K562 (cell line): ENCODE data around the gene TUBGCP6. TPM values are rescaled to one million over a fixed set of nuclear protein-coding genes. Genes with fewer than 3 reads are reported as not detected.

ENCODE experiments used
- ATAC-seq: fragments of 200-7000 bp; cut with Tn5 transposase; 3 replicates; pipeline ENCODE4 v1.9.1; 2020; ENCODE audit warnings: moderate library complexity
- BruUV-seq: library from RNA; stranded (reverse); fragments of 400-500 nt; replicated peaks from 2 replicates; lab custom pipeline; 2021; lab: Mats Ljungman, UMichigan
- CTCF ChIA-PET: fragments of 300-600 bp; formaldehyde crosslinking; extraction: SDS; loops from one replicate; lab custom pipeline; 2021; ENCODE audit warnings: low intra/inter-chr PET ratio; lab: Yijun Ruan, JAX
- POLR2A ChIA-PET: fragments of 300-600, 350-650 bp; sonication (Branson Sonifier 250); formaldehyde crosslinking; extraction: SDS; loops from one replicate; lab custom pipeline; 2021; ENCODE audit warnings: antibody characterized with exemption, inconsistent platforms; lab: Yijun Ruan, JAX
- DNase-seq, 4 experiments: peaks; one replicate each; pipeline versions ENCODE4 v3.0.0 to v3.0.0-alpha.2; 2011 to 2018; ENCODE audit warnings: low spot score in 3 of 4, mixed read lengths in 3 of 4; ENCODE audit errors: extremely low read depth in 1 of 4
- FAIRE-seq: peaks from 2 replicates; lab custom pipeline; 2011; peaks lifted over from hg19 to GRCh38; lab: Jason Lieb, UNC
- H2AFZ ChIP-seq: 2 replicates; pipeline ENCODE4 v1.6.0; 2011; ENCODE audit warnings: low read depth, low read length, control low read depth, inconsistent platforms
- H3K27ac ChIP-seq: fragments of 200-600 bp; 3 replicates; pipeline ENCODE4 v1.8.0; 2011; ENCODE audit warnings: low read depth, mild to moderate bottlenecking, control low read depth, inconsistent platforms, low read length, moderate library complexity, mixed read lengths; ENCODE audit errors: extremely low read depth
- H3K27me3 ChIP-seq, 2 experiments: fragments of 300-600 bp in 1 of 2; 2 replicates in 1 of 2; 3 replicates in 1 of 2; pipeline versions ENCODE4 v1.6.0 to v1.8.0; 2011; ENCODE audit warnings: inconsistent platforms in 2 of 2, low read length in 2 of 2, mild to moderate bottlenecking in 1 of 2, mixed read lengths in 1 of 2, moderate library complexity in 1 of 2; ENCODE audit not compliant: control insufficient read depth in 2 of 2, insufficient read depth in 2 of 2
- H3K36me3 ChIP-seq: fragments of 300-600 bp; 3 replicates; pipeline ENCODE4 v1.8.0; 2011; ENCODE audit warnings: mild to moderate bottlenecking, low read length, inconsistent platforms; ENCODE audit not compliant: control insufficient read depth, insufficient read depth
- H3K4me1 ChIP-seq, 2 experiments: fragments of 200-600 bp in 1 of 2; replicated peaks in 1 of 2; 2 replicates in 1 of 2; 3 replicates in 1 of 2; pipeline versions ENCODE4 v1.5.1 to v1.8.0; 2011; ENCODE audit warnings: inconsistent platforms in 2 of 2, low read length in 2 of 2, mild to moderate bottlenecking in 1 of 2, mixed read lengths in 1 of 2, moderate library complexity in 1 of 2; ENCODE audit not compliant: control insufficient read depth in 2 of 2, insufficient read depth in 2 of 2
- H3K4me2 ChIP-seq: 2 replicates; pipeline ENCODE4 v1.6.1; 2011; ENCODE audit warnings: low read length, control low read depth, inconsistent platforms, mixed read lengths; ENCODE audit not compliant: insufficient read depth
- H3K4me3 ChIP-seq: fragments of 200-600 bp; sonication (generic), shearing (Covaris generic); 2 replicates; pipeline ENCODE4 v1.5.1; 2016; ENCODE audit warnings: control low read depth, inconsistent platforms
- H3K79me2 ChIP-seq: fragments of 200-600 bp; 3 replicates; pipeline ENCODE4 v1.8.0; 2011; ENCODE audit warnings: low read length, inconsistent platforms; ENCODE audit not compliant: control insufficient read depth, insufficient read depth
- H3K9ac ChIP-seq, 2 experiments: 2 replicates each; pipeline versions ENCODE4 v1.6.0 to v1.6.1; 2011; ENCODE audit warnings: low read depth in 2 of 2, low read length in 2 of 2, control low read depth in 1 of 2, inconsistent platforms in 1 of 2, mild to moderate bottlenecking in 1 of 2, mixed read lengths in 1 of 2; ENCODE audit not compliant: insufficient read depth in 1 of 2
- H3K9me1 ChIP-seq: one replicate; pipeline ENCODE4 v1.6.0; 2011; ENCODE audit warnings: inconsistent platforms, mild to moderate bottlenecking, low read length, moderate library complexity; ENCODE audit not compliant: control insufficient read depth, insufficient read depth
- H3K9me3 ChIP-seq: replicated peaks from 2 replicates; pipeline ENCODE4 v1.5.1; 2011; ENCODE audit warnings: low read depth, low read length, inconsistent platforms; ENCODE audit not compliant: control insufficient read depth, insufficient read depth
- H4K20me1 ChIP-seq: replicated peaks from 2 replicates; pipeline ENCODE4 v1.6.1; 2011; ENCODE audit warnings: low read length, inconsistent platforms, mixed read lengths; ENCODE audit not compliant: control insufficient read depth, insufficient read depth
- BHLHE40 ChIP-seq: IDR thresholded peaks from 2 replicates; pipeline ENCODE4 v1.6.1; 2011; ENCODE audit warnings: low read length, improper control_type of control experiment
- CHD4 ChIP-seq: fragments of 200-600 bp; sonication (generic); IDR thresholded peaks from 3 replicates; pipeline ENCODE4 v1.6.1; 2012; ENCODE audit warnings: low read depth, mild to moderate bottlenecking, mixed read lengths, low read length, inconsistent platforms; ENCODE audit not compliant: insufficient read depth, insufficient replicate concordance, poor library complexity, severe bottlenecking
- CSDE1 ChIP-seq, 2 experiments: fragments of 450-650 bp; IDR thresholded peaks; 2 replicates each; pipeline ENCODE4 v1.6.1; 2016; ENCODE audit warnings: mild to moderate bottlenecking in 1 of 2
- CTCF ChIP-seq, 3 experiments: IDR thresholded peaks in 2 of 3; conservative IDR thresholded peaks in 1 of 3; 2 replicates each; pipeline ENCODE4 v1.5.1; 2011 to 2012; ENCODE audit warnings: low read length in 3 of 3, mild to moderate bottlenecking in 3 of 3, control low read depth in 2 of 3, improper control_type of control experiment in 1 of 3, inconsistent platforms in 1 of 3, low read depth in 1 of 3, mixed read lengths in 1 of 3, moderate library complexity in 1 of 3; ENCODE audit not compliant: insufficient read depth in 2 of 3
- GTF3C2 ChIP-seq: IDR thresholded peaks from 3 replicates; pipeline ENCODE4 v1.6.1; 2011; ENCODE audit warnings: borderline replicate concordance, mild to moderate bottlenecking, moderate library complexity; ENCODE audit not compliant: insufficient read length; ENCODE audit errors: extremely low read depth
- HNRNPUL1 ChIP-seq: fragments of 200-400 bp; formaldehyde crosslinking; IDR thresholded peaks from 2 replicates; pipeline ENCODE4 v1.6.1; 2017; ENCODE audit warnings: low read length
- MAFK ChIP-seq: IDR thresholded peaks from 2 replicates; pipeline ENCODE4 v1.6.1; 2011; ENCODE audit warnings: low read length, improper control_type of control experiment
- MCM3 ChIP-seq: fragments of 450-650 bp; IDR thresholded peaks from 2 replicates; pipeline ENCODE4 v1.6.1; 2016
- NCOA1 ChIP-seq: fragments of 450-650 bp; IDR thresholded peaks from 2 replicates; pipeline ENCODE4 v1.6.1; 2016; ENCODE audit warnings: low read depth
- NFRKB ChIP-seq: fragments of 450-650 bp; IDR thresholded peaks from 2 replicates; pipeline ENCODE4 v1.6.1; 2016; ENCODE audit warnings: low read depth
- NR2C2 ChIP-seq, 2 experiments: fragments of 200-800 bp in 1 of 2; sonication (Bioruptor generic) in 1 of 2; sonication (generic) in 1 of 2; formaldehyde crosslinking in 1 of 2; IDR thresholded peaks; 2 replicates each; pipeline versions ENCODE4 v1.6.1 to v1.8.0; 2016 to 2022; ENCODE audit warnings: mild to moderate bottlenecking in 1 of 2, missing compliant biosample characterization in 1 of 2, missing genetic modification characterization in 1 of 2, missing genetic modification reagents in 1 of 2
- RBM39 ChIP-seq: fragments of 200-400 bp; formaldehyde crosslinking; optimal IDR thresholded peaks from 2 replicates; pipeline ENCODE3; 2018; ENCODE audit warnings: low read depth, low read length
- TCFL5 ChIP-seq: fragments of 250-450 bp; sonication (Bioruptor Pico); conservative IDR thresholded peaks from 2 replicates; pipeline ENCODE4 v1.6.1; 2021; ENCODE audit warnings: mild to moderate bottlenecking, moderate library complexity, matching md5 sums
- ZBTB5 ChIP-seq: fragments of 450-650 bp; IDR thresholded peaks from 2 replicates; pipeline ENCODE4 v1.6.1; 2017; ENCODE audit warnings: antibody characterized with exemption
- ZNF121 ChIP-seq: sonication (generic); formaldehyde crosslinking; conservative IDR thresholded peaks from 2 replicates; pipeline ENCODE4 v1.8.0; 2022; ENCODE audit warnings: missing genetic modification reagents
- ZNF133 ChIP-seq: fragments of 250-450 bp; sonication (Bioruptor Pico); IDR thresholded peaks from 2 replicates; pipeline ENCODE4 v1.4.0; 2020; ENCODE audit warnings: mild to moderate bottlenecking
- ZNF3 ChIP-seq: fragments of 250-450 bp; sonication (Bioruptor Pico); IDR thresholded peaks from 2 replicates; pipeline ENCODE4 v1.5.0; 2021; ENCODE audit warnings: mild to moderate bottlenecking, moderate library complexity
- WGBS: fragments of 100-300 bp; shearing (Covaris generic); methylation state at CpG from one replicate; pipeline ENCODE4 v1.1.6; 2016; ENCODE audit warnings: low coverage, mixed read lengths; ENCODE audit not compliant: insufficient coverage; ENCODE audit errors: missing lambda C conversion rate; 5-methylcytosine and 5-hydroxymethylcytosine counted together
- in situ Hi-C: fragments of 300-500 bp; cut with MboI; formaldehyde crosslinking; loops from 4 replicates; pipeline ENCODE4 v1.15.0; 2018; ENCODE audit warnings: inconsistent platforms, mixed read lengths
- intact Hi-C: fragments of 100-400 bp; cut with micrococcal nuclease; formaldehyde crosslinking; loops from 2 replicates; pipeline ENCODE4 v1.14.2; 2022
- polyA plus RNA-seq, 8 experiments: library from polyadenylated mRNA; depleted of rRNA in 4 of 8; stranded (reverse) in 5 of 8; unstranded in 3 of 8; fragments of >200 nt; fragmentation: Nextera tagmentation in 2 of 8; fragmentation: Illumina TruSeq in 1 of 8; extraction: Ambion mirVana in 2 of 8; extraction: Trizol in 1 of 8; gene quantifications; 2 replicates each; pipeline versions ENCODE4 v1.2.1 to v1.2.3, GENCODE V29; 2011 to 2014; ENCODE audit warnings: inconsistent platforms in 1 of 8, missing spikeins in 1 of 8
- total RNA-seq, 7 experiments: library from RNA; depleted of rRNA in 6 of 7; stranded (reverse); fragments of >200 nt in 6 of 7; fragmentation: Illumina TruSeq in 2 of 7; extraction: Trizol in 2 of 7; gene quantifications; 2 replicates each; pipeline versions ENCODE4 v1.2.1 to v1.2.3, GENCODE V29; 2011 to 2021; ENCODE audit warnings: low replicate concordance in 1 of 7

TUBGCP6 gene
- total and polyA plus RNA-seq, 9 of the 15 experiments (the other 6 are each of a cell fraction or from before 2014, with no cell fraction given), result 0.76 to 33.0 (median 10.1) TPM

GRCh38 chr22:50262460-50262911 lies 17.7 kb upstream of the TUBGCP6 start:
- POLR2A ChIA-PET, result interaction anchor here (0.6 to 1.9 kb wide), 5 partner anchors 10 to 72 kb away, joined by 3 to 11 read pairs (median 3); partner anchors contain the start of gene HDAC10
- intact Hi-C loops, result no loop called here
- no peaks in the 10 kb centered on the region for H3K9me3 ChIP-seq
- in situ Hi-C loops, result no loop called here
- H3K4me3 ChIP-seq, result no peak overlapping the region
- no peaks in the 10 kb centered on the region for H4K20me1 ChIP-seq
- H3K9me1 ChIP-seq, result no peaks in the 10 kb centered on the region
- CTCF ChIA-PET, result no interaction called here
- FAIRE-seq, result peak; percentile 91
- WGBS, result no CpG with 5 or more reads among the region's 7 CpGs
- H2AFZ ChIP-seq, result peak overlapping the region; percentile 55
- peaks cover 18% of the 10 kb centered on the region; the same call in 1 of the 3 replicates for H3K36me3 ChIP-seq
- peak overlapping the region; percentile 76 for H3K27ac ChIP-seq
- H3K4me2 ChIP-seq, result peak overlapping the region; percentile 61
- DNase-seq, result peak; percentile 46 to 77 (median 62)
- H3K27me3 ChIP-seq, result no peaks in the 10 kb centered on the region
- H3K4me1 ChIP-seq, result peaks cover 15 to 85% of the 10 kb centered on the region in 2 experiments; a peak in 4 of 5 replicates
- ATAC-seq, result peak; percentile 80
- no TSS peak for BruUV-seq
- H3K9ac ChIP-seq, result peak overlapping the region; percentile 69 to 92
- H3K79me2 ChIP-seq, result peaks cover 27% of the 10 kb centered on the region
- TF ChIP-seq TCFL5, result no peak
- TF ChIP-seq ZNF3, result no peak
- no peak for TF ChIP-seq MCM3
- TF ChIP-seq NR2C2 (CRISPR knock-in tag; IDR thresholded peaks at IDR 0.05), result no peak
- TF ChIP-seq NR2C2 (tag; IDR thresholded peaks at IDR 0.05), result no peak
- TF ChIP-seq RBM39, result no peak
- TF ChIP-seq HNRNPUL1, result no peak
- TF ChIP-seq NCOA1, result no peak
- no peak for TF ChIP-seq CTCF (IDR thresholded peaks at IDR 0.05 in 2 of 3, conservative IDR thresholded peaks at IDR 0.05 in 1 of 3; ENCODE audit: insufficient read depth in 2 of 3, low read depth in 1 of 3, low read length in 3 of 3)
- no peak for TF ChIP-seq ZNF121
- TF ChIP-seq ZNF133, result no peak
- TF ChIP-seq NFRKB, result no peak
- no peak for TF ChIP-seq GTF3C2
- TF ChIP-seq MAFK, result no peak; the same call in 1 of the 2 replicates
- TF ChIP-seq CHD4, result no peak
- TF ChIP-seq BHLHE40, result peak; percentile 46; the same call in 1 of the 2 replicates
- no peak for TF ChIP-seq ZBTB5
- TF ChIP-seq CSDE1 (IDR thresholded peaks at IDR 0.05), result no peak
